ENCODE results near the gene PIGV.
"Not testable (repeated sequence)": the region's sequence is repeated elsewhere in the genome, so short reads cannot be mapped to it uniquely, and the experiment has no call there.

PIGV gene

DNA sequence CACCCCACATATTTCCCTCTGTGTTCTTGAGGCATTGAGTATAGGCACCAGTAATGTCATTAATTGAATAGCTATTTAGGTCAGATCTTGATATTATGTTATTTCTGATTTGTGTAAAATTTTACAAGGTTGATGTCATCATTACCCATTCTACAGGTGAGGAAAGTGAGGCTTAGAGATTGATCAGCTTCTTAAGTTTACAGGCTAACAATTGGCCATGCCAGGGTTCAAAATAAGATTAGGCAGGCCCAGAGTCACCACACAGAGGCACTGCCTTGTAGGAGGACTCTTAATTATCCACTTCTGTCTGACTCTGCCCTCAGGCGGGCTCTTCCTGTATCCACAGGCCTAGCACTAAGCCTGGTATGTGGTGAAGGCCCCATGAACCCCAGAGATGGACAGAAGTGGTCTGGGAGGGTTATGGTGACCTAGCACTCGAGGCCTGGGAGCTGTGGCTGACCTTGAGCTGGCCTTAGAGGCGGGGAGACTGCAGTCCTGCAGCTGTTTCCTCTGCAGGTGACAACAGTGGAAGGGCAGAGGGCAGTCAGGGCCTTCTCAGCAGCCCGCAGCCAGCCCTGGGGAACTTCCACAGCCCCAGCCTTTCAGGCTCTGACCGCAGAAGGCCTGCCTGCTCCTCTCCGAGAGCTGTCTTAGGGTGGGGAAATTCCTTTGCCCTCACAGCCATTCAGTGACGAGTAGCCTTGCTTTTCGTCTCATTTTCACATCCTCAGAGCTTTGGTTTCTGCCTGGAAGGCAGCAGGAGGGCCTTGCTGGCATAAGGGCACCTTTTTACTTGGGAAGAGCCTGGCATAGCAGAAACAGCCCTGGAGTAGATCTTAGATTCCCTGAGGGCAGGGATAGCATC is 51.0 kb downstream of the PIGV start:
- DNase-seq: no peak

DNA sequence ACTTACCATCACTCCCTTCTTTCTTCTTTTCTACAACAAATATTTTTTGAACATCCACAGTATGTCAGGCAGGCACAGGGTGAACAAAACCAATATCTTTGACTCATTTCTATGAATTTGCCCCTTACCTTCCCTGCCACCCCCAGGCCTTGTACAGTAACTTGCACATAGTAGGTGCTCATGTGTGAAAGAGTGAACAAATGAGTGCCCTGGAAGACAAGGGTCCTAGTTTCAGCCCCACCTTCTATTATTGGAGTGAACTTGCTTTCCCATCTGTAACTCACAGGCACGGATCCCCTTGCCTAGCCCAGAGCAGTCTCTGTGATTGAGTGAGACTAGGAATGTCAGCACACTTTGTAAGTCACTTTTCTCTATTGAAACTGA is 51.6 kb downstream of the PIGV start:
- DNase-seq: no peak

DNA sequence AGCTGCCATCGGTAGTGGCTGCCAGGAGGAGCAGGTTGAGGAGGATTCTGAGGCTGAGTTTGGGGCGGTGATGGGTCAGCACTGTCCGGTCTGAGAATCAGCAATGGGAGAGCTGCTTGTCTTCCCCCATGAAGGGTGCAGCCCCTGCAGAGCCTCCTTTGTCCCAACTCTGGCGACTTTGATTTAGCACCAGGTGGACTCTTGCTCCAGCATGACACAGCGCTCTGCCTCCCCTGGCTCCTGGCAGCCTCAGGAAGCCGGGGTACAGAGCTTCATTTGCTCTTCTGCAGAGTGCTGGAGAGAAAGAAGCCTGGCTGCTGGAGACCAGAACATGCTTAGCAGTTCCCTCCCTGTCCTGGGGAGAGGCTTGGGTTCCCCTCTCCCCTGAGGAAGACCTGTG is 52.0 kb downstream of the PIGV start:
- no peak for DNase-seq

DNA sequence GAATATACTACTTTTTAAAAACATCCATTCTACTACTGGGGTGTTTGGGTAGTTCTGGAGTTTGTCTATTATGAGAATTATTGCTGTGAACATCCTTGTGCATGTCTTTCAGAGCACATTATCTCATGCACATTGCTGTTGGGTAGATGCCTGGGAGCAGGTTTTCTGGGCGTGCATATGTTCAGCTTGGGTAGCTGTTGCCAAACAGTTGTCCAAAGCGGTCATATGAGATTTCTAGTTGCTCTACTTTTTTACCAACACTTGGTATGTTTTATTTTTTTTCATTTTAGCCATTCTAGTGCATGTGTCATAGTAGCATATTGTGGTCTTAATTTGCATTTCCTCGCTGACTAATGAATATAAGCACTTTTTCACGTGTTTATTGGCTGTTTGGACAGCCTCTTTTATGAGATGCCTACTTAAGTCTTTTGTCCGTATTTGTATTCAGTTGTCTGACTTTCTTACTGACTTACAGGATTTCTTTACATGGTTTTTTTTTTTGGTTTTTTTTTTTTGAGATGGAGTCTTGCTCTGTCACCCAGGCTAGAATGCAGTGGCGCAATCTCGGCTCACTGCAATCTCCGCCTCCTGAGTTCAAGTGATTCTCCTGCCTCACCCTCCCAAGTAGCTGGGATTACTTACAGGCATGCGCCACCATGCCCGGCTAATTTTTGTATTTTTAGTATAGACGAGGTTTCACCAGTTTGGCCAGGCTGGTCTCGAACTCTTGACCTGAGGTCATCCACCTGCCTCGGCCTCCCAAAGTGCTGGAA is 56.9 kb downstream of the PIGV start:
- DNase-seq: no peak

DNA sequence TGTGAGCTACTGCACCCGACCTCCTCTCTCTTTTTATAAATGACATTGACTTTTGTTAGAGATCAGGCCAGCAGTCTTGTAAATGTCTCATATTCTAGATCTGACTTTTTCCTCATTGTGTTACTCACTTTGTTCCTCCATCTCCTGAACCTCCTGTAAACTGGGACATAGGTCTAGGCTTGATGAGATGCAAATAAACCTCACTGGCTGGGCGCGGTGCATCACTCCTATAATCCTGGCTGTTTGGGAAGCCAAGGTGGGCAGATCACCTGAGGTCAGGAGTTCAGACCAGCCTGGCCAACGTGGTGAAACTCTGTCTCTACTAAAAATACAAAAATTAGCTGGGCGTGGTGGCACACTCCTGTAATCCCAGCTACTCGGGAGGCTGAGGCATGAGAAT is 60.1 kb downstream of the PIGV start:
- DNase-seq: not testable (repeated sequence)
